Amniotic stem cell (primary cell): Measurements from ENCODE around the gene CPNE6.

Experiments
- DNase-seq: peaks from one replicate; lab custom pipeline; 2025; lab: John Stamatoyannopoulos, UW

The CPNE6 gene

GRCh38 chr14:24054646-24055045 is 16.7 kb upstream of the CPNE6 start:
- DNase-seq: no peak

- DNase-seq: no peak
Observed at GRCh38 chr14:24055971-24056799, 15.2 kb upstream of the CPNE6 start.

- no peak for DNase-seq
Observed at GRCh38 chr14:24056800-24057184, 14.6 kb upstream of the CPNE6 start.

- no peak for DNase-seq
Observed at GRCh38 chr14:24057271-24057670, 14.1 kb upstream of the CPNE6 start.

- no peak for DNase-seq
Observed at GRCh38 chr14:24057867-24058259, 13.5 kb upstream of the CPNE6 start.

GRCh38 chr14:24058260-24058950 is 13.0 kb upstream of the CPNE6 start:
- peak; percentile 58 for DNase-seq

GRCh38 chr14:24058951-24059475 is 12.3 kb upstream of the CPNE6 start:
- no peak for DNase-seq

- DNase-seq: no peak
Observed at GRCh38 chr14:24059841-24060388, 11.4 kb upstream of the CPNE6 start.

GRCh38 chr14:24060443-24060842 is 10.9 kb upstream of the CPNE6 start:
- DNase-seq: no peak

GRCh38 chr14:24060984-24061913 is 10.1 kb upstream of the CPNE6 start:
- no peak for DNase-seq

- no peak for DNase-seq
Observed at GRCh38 chr14:24062216-24062980, 9.0 kb upstream of the CPNE6 start.

- no peak for DNase-seq
Observed at GRCh38 chr14:24063263-24063836, 8.0 kb upstream of the CPNE6 start.

GRCh38 chr14:24064091-24064795 is 7.1 kb upstream of the CPNE6 start:
- no peak for DNase-seq

GRCh38 chr14:24064856-24065255 is 6.5 kb upstream of the CPNE6 start:
- no peak for DNase-seq

GRCh38 chr14:24065408-24065807 is 6.0 kb upstream of the CPNE6 start:
- no peak for DNase-seq

GRCh38 chr14:24066496-24067132 is 4.7 kb upstream of the CPNE6 start:
- DNase-seq: no peak

GRCh38 chr14:24067133-24068082 is 4.0 kb upstream of the CPNE6 start:
- no peak for DNase-seq

GRCh38 chr14:24068711-24069410 is 2.5 kb upstream of the CPNE6 start:
- no peak for DNase-seq
